ENCODE data around the gene GPATCH2.

Gene GPATCH2

DNA sequence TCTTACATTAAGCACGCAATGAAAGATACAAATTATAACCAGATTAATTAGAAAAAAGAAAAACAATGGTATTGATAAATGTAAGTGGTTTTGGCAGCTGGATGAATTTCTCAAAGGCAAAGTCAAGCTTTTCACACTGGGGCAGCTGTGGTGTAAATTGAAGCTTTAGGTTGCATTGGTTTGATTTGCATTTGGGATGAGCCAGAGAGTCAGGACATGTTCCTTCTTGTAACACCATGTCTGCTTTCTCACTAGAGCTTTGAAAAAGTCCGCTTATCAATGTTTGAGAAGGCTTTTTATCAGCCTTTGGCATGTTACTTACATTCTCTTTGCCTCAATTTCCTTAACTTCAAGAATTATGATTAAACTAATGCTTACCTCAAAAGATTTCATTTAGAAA lies 173.9 kb downstream of the GPATCH2 start:
- TF ChIP-seq TEAD4 (IDR thresholded peaks at IDR 0.05), result no peak
- TF ChIP-seq REST (IDR thresholded peaks at IDR 0.05; ENCODE audit: low read depth), result no peak
- no peak for TF ChIP-seq TCF12 (IDR thresholded peaks at IDR 0.05; ENCODE audit: low read depth)
- no peak for TF ChIP-seq YY1 (IDR thresholded peaks at IDR 0.05; ENCODE audit: low read depth)
- no peak for TF ChIP-seq NFIC (IDR thresholded peaks at IDR 0.05)
- TF ChIP-seq ZBTB7A (IDR thresholded peaks at IDR 0.05; ENCODE audit: low read depth), result no peak
- no peak for TF ChIP-seq CEBPB (IDR thresholded peaks at IDR 0.05)
- TF ChIP-seq RAD21 (IDR thresholded peaks at IDR 0.05; ENCODE audit: low read depth), result no peak
- no peak for TF ChIP-seq CREB1 (IDR thresholded peaks at IDR 0.05; ENCODE audit: low read depth)
- TF ChIP-seq FOXM1 (IDR thresholded peaks at IDR 0.05; ENCODE audit: borderline replicate concordance, low read depth), result no peak
- TF ChIP-seq, protein P1, sequence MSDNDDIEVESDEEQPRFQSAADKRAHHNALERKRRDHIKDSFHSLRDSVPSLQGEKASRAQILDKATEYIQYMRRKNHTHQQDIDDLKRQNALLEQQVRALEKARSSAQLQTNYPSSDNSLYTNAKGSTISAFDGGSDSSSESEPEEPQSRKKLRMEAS (IDR thresholded peaks at IDR 0.05), result no peak
- TF ChIP-seq TAF1 (IDR thresholded peaks at IDR 0.05; ENCODE audit: low read depth), result no peak
- TF ChIP-seq, protein P2, sequence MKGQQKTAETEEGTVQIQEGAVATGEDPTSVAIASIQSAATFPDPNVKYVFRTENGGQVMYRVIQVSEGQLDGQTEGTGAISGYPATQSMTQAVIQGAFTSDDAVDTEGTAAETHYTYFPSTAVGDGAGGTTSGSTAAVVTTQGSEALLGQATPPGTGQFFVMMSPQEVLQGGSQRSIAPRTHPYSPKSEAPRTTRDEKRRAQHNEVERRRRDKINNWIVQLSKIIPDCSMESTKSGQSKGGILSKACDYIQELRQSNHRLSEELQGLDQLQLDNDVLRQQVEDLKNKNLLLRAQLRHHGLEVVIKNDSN (IDR thresholded peaks at IDR 0.05), result no peak
- TF ChIP-seq EGR1 (IDR thresholded peaks at IDR 0.05), result no peak
- no peak for TF ChIP-seq EP300 (IDR thresholded peaks at IDR 0.05; ENCODE audit: borderline replicate concordance)

DNA sequence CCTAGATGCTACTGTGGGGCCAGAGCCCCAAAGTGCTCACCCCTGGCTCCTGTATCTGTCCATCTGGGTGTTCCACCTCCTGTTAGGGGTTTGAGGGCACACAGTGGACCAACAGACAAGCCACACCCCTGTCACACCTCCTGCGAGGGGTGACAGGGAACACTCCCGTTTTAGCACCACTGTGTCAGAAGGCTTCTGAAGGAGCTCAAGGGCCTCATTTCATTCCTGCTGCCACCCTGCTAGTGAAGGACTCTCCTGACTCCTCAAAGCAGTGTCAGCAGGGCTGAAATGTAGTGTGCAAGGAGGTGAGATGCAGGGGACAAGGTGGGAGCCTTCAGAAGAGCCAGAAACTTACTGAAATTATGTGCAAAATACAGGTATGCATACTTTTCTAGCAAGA lies 174.6 kb downstream of the GPATCH2 start:
- no peak for TF ChIP-seq TAF1 (IDR thresholded peaks at IDR 0.05; ENCODE audit: low read depth)
- TF ChIP-seq EP300 (IDR thresholded peaks at IDR 0.05; ENCODE audit: borderline replicate concordance), result no peak
- TF ChIP-seq, protein P2 (IDR thresholded peaks at IDR 0.05), result no peak
- TF ChIP-seq, protein P1 (IDR thresholded peaks at IDR 0.05), result no peak
- TF ChIP-seq CEBPB (IDR thresholded peaks at IDR 0.05), result no peak
- TF ChIP-seq CREB1 (IDR thresholded peaks at IDR 0.05; ENCODE audit: low read depth), result no peak
- no peak for TF ChIP-seq FOXM1 (IDR thresholded peaks at IDR 0.05; ENCODE audit: borderline replicate concordance, low read depth)

DNA sequence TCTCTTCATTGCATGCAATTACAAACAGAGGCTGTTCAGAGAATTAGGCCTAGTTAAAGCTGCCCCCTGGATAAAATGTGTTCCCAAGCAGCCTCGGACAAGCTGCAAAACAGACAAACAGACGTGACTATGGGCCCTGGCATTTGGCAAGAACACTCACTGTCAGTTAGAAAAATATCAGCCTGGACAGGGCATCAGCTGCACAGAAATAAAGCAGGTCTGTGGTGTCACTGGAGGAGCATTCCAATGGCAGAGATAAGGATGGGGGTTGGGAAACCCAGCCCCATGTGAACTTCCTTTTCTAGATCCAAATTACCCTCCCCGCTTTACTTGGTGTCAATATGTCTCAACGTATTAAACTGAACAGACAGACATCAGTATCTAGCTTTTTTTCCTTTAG lies 177.1 kb downstream of the GPATCH2 start:
- TF ChIP-seq, protein P1 (IDR thresholded peaks at IDR 0.05), result no peak
- TF ChIP-seq FOXM1 (IDR thresholded peaks at IDR 0.05; ENCODE audit: borderline replicate concordance, low read depth) (no peak), TEAD4 (IDR thresholded peaks at IDR 0.05) (no peak), EGR1 (IDR thresholded peaks at IDR 0.05) (no peak), EP300 (IDR thresholded peaks at IDR 0.05; ENCODE audit: borderline replicate concordance) (no peak), ZBTB7A (IDR thresholded peaks at IDR 0.05; ENCODE audit: low read depth) (no peak), REST (IDR thresholded peaks at IDR 0.05; ENCODE audit: low read depth) (no peak), RAD21 (IDR thresholded peaks at IDR 0.05; ENCODE audit: low read depth) (no peak), TAF1 (IDR thresholded peaks at IDR 0.05; ENCODE audit: low read depth) (no peak), CEBPB (IDR thresholded peaks at IDR 0.05) (no peak), CREB1 (IDR thresholded peaks at IDR 0.05; ENCODE audit: low read depth) (no peak), TCF12 (IDR thresholded peaks at IDR 0.05; ENCODE audit: low read depth) (no peak), YY1 (IDR thresholded peaks at IDR 0.05; ENCODE audit: low read depth) (no peak), NFIC (IDR thresholded peaks at IDR 0.05) (no peak)
- TF ChIP-seq, protein P2 (IDR thresholded peaks at IDR 0.05), result no peak

DNA sequence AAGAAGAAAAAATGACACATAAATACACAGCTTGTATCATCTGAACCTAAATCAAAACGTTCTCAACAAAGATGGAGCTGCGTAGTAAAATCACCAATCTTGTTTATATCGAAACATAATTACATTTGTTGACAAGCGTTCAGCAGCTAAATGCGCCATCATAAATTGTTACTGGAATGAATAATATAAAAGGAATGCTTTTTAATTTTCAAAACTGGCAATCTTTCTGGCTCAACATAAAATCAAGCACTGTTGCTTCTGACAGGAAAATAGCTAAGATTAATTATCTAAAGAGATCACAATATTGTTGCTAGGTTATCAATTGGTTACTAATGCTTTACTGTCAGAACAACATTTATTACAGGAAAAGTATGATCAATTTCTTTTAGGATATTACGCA lies 181.5 kb downstream of the GPATCH2 start:
- TF ChIP-seq TEAD4 (IDR thresholded peaks at IDR 0.05) (no peak), ZBTB7A (IDR thresholded peaks at IDR 0.05; ENCODE audit: low read depth) (no peak)

DNA sequence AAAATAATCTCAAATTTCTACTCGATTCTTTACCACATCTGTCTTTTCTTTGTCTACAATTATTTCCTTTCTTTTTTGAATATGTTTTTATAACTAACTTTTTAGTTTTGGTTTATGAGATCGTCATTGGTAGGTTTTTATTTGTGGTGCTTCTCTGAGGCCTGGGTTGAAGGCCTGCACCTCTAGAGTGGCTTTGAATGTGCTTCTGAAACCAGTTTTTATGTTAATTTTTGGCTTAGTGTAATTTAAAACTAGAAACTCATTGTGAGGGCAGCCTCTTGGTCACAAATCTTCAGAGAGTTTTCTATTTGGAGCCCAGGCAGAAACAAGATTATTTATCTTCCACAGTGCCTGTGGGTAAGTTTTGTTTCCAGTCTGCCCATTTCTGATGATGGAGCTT lies 187.0 kb downstream of the GPATCH2 start:
- TF ChIP-seq, protein P1 (IDR thresholded peaks at IDR 0.05), result no peak
- TF ChIP-seq CREB1 (IDR thresholded peaks at IDR 0.05; ENCODE audit: low read depth), result no peak
- no peak for TF ChIP-seq NFIC (IDR thresholded peaks at IDR 0.05)
- no peak for TF ChIP-seq TEAD4 (IDR thresholded peaks at IDR 0.05)
- TF ChIP-seq FOXM1 (IDR thresholded peaks at IDR 0.05; ENCODE audit: borderline replicate concordance, low read depth), result no peak
- TF ChIP-seq EP300 (IDR thresholded peaks at IDR 0.05; ENCODE audit: borderline replicate concordance), result no peak
- TF ChIP-seq TAF1 (IDR thresholded peaks at IDR 0.05; ENCODE audit: low read depth), result no peak
- TF ChIP-seq YY1 (IDR thresholded peaks at IDR 0.05; ENCODE audit: low read depth), result no peak
- no peak for TF ChIP-seq CEBPB (IDR thresholded peaks at IDR 0.05)
- no peak for TF ChIP-seq EGR1 (IDR thresholded peaks at IDR 0.05)
- TF ChIP-seq REST (IDR thresholded peaks at IDR 0.05; ENCODE audit: low read depth), result no peak
- TF ChIP-seq RAD21 (IDR thresholded peaks at IDR 0.05; ENCODE audit: low read depth), result no peak
- TF ChIP-seq, protein P2 (IDR thresholded peaks at IDR 0.05), result no peak
- no peak for TF ChIP-seq ZBTB7A (IDR thresholded peaks at IDR 0.05; ENCODE audit: low read depth)
- no peak for TF ChIP-seq TCF12 (IDR thresholded peaks at IDR 0.05; ENCODE audit: low read depth)

Data from Ishikawa (cell line).